Measurements from ENCODE around the gene LHX3. TPM values are rescaled to one million over a fixed set of nuclear protein-coding genes. Genes with fewer than 3 reads are reported as not detected.

LHX3 gene
- total RNA-seq, 2 donors from 2014 or later, result 1.3 TPM; not detected in 1

- intact Hi-C loops (cut with DNase I), result no loop called here
- no peaks in the 10 kb centered on the region for H3K36me3 ChIP-seq
- H3K27ac ChIP-seq, result no peak overlapping the region
- H3K4me1 ChIP-seq (replicated peaks), result no peaks in the 10 kb centered on the region
- H3K4me3 ChIP-seq, result no peak overlapping the region
- H3K9me3 ChIP-seq, result no peaks in the 10 kb centered on the region
- 56% methylated on average over 30 of the region's 30 CpGs for WGBS
- H3K27me3 ChIP-seq (replicated peaks; ENCODE audit: insufficient read depth), result peaks cover 50% of the 10 kb centered on the region
- DNase-seq (ENCODE audit: low spot score), result no peak
- TF ChIP-seq POLR2AphosphoS5 (IDR thresholded peaks at IDR 0.05) (no peak), POLR2A (IDR thresholded peaks at IDR 0.05) (no peak), CTCF (IDR thresholded peaks at IDR 0.05) (no peak)
These were observed 13.6 kb downstream of the LHX3 start for GRCh38 chr9:136191099-136191959.

GRCh38 chr9:136190656-136191055 lies 14.3 kb downstream of the LHX3 start:
- no peaks in the 10 kb centered on the region for H3K36me3 ChIP-seq
- H3K27me3 ChIP-seq (replicated peaks; ENCODE audit: insufficient read depth), result peaks cover 44% of the 10 kb centered on the region

DNA sequence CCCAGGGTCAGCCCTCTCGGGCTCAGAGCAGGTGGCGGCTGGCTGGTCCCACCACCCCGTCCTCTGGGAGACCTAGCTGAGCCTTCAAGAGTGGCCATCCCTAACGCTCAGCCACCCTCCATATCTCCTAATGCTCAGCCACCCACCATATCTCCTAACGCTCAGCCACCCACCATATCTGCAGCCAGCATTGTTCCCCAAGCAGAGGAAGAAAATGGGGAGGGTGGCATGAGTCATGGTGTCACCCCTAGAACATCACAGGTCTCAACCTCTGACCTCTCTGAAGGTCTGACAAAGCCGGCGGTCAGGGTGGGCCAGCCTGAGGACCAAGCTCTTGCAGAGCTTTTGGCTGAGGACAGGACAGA lies 14.7 kb downstream of the LHX3 start:
- Histone ChIP-seq H3K4me3 (no peak overlapping the region), H3K4me1 (replicated peaks) (no peaks in the 10 kb centered on the region), H3K27ac (no peak overlapping the region), H3K36me3 (no peaks in the 10 kb centered on the region), H3K9me3 (no peaks in the 10 kb centered on the region), H3K27me3 (replicated peaks; ENCODE audit: insufficient read depth) (peaks cover 40% of the 10 kb centered on the region)
- intact Hi-C loops (cut with DNase I), result no loop called here
- TF ChIP-seq POLR2AphosphoS5 (IDR thresholded peaks at IDR 0.05) (no peak), CTCF (IDR thresholded peaks at IDR 0.05) (no peak), POLR2A (IDR thresholded peaks at IDR 0.05) (no peak)
- 74% methylated on average over 7 of the region's 7 CpGs for WGBS
- DNase-seq (ENCODE audit: low spot score), result no peak

More at GRCh38 chr9:136190656-136191055, 14.3 kb downstream of the LHX3 start:
- DNase-seq (ENCODE audit: low spot score), result no peak
- no peaks in the 10 kb centered on the region for H3K4me1 ChIP-seq (replicated peaks)
- intact Hi-C loops (cut with DNase I), result no loop called here
- H3K4me3 ChIP-seq, result no peak overlapping the region
- no peaks in the 10 kb centered on the region for H3K9me3 ChIP-seq
- WGBS, result 76% methylated on average over 8 of the region's 11 CpGs
- H3K27ac ChIP-seq, result no peak overlapping the region
- no peak for TF ChIP-seq POLR2AphosphoS5 (IDR thresholded peaks at IDR 0.05)
- no peak for TF ChIP-seq POLR2A (IDR thresholded peaks at IDR 0.05)
- no peak for TF ChIP-seq CTCF (IDR thresholded peaks at IDR 0.05)

GRCh38 chr9:136189394-136190236 lies 15.3 kb downstream of the LHX3 start:
- TF ChIP-seq POLR2AphosphoS5 (IDR thresholded peaks at IDR 0.05), result no peak
- no peak for TF ChIP-seq CTCF (IDR thresholded peaks at IDR 0.05)
- TF ChIP-seq POLR2A (IDR thresholded peaks at IDR 0.05), result no peak
- Histone ChIP-seq H3K27me3 (replicated peaks; ENCODE audit: insufficient read depth) (peaks cover 36% of the 10 kb centered on the region), H3K9me3 (no peaks in the 10 kb centered on the region), H3K4me1 (replicated peaks) (no peaks in the 10 kb centered on the region), H3K27ac (no peak overlapping the region), H3K4me3 (no peak overlapping the region), H3K36me3 (no peaks in the 10 kb centered on the region)
- intact Hi-C loops (cut with DNase I), result no loop called here
- WGBS, result 47% methylated on average over 27 of the region's 28 CpGs
- no peak for DNase-seq (ENCODE audit: low spot score)

Data from prostate gland (tissue), 2 donors.